ENCODE data around the gene ADGRG6.

Gene ADGRG6

DNA sequence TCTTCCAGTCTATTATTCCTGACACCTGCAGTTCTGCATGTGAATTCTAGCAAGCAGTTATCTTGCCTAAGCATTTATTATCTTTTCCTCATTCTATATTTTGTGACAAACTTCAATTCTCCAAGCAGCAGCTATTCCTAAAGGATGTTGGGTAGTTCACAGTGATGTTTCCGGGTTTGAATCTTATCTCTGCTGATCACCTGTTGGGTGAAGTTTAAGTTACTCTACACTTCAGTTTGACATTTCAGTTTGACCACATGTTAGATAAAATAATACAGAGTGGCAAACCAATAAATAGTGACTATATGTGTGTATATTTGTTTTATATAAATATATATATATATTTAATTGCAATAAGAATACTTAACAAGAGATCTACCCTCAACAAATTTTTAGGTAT lies 168.6 kb downstream of the ADGRG6 start:
- no peak for DNase-seq (ENCODE audit: extremely low spot score)
- ChIA-PET POLR2A (no interaction called here), CTCF (interaction anchor here (1.5 kb wide), 1 partner anchor 12 kb away, joined by 3 read pairs; no protein-coding TSS in a partner anchor)
- TF ChIP-seq, protein P1, sequence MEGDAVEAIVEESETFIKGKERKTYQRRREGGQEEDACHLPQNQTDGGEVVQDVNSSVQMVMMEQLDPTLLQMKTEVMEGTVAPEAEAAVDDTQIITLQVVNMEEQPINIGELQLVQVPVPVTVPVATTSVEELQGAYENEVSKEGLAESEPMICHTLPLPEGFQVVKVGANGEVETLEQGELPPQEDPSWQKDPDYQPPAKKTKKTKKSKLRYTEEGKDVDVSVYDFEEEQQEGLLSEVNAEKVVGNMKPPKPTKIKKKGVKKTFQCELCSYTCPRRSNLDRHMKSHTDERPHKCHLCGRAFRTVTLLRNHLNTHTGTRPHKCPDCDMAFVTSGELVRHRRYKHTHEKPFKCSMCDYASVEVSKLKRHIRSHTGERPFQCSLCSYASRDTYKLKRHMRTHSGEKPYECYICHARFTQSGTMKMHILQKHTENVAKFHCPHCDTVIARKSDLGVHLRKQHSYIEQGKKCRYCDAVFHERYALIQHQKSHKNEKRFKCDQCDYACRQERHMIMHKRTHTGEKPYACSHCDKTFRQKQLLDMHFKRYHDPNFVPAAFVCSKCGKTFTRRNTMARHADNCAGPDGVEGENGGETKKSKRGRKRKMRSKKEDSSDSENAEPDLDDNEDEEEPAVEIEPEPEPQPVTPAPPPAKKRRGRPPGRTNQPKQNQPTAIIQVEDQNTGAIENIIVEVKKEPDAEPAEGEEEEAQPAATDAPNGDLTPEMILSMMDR (IDR thresholded peaks at IDR 0.05; ENCODE audit: control extremely low read depth, extremely low read depth, low read depth, missing control alignments) = no peak

DNA sequence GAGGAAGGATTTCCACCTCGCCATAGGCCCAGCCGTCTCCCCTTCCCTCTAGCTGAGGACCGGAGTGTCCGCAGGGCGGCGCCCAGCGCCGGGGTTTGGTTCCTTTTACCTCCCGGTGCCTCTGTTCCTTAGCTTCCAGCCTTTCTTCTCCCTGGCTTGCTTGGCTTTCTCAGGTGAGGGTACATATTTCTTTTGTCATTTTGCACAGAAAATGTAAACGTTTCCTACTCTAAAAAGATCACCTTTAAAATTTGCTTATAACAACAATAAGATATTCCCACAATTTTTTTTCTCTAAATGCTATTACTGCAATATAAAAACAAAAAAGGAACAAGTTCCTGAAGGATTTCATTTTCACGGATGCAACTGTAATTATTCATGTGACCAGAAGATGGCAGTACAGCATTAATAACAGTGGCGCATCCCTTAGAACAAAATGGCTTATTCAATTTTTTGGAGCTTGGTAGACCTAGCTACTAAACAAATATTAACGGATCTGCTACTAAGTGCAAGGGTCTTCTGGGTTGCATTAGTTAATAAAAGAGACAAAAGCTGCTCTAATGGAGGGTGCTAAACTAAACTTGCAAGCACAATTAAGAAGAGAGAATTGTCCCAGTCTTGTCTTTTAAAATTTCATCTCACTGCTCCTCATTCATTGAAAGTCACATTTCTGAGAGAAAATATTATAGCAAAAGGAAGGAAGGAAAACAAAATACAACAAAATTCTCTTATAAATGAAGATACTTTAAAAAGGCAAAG lies 172.9 kb downstream of the ADGRG6 start:
- POLR2A ChIA-PET = no interaction called here
- TF ChIP-seq, protein P1 (IDR thresholded peaks at IDR 0.05; ENCODE audit: control extremely low read depth, extremely low read depth, low read depth, missing control alignments) = peak; percentile 78
- CTCF ChIA-PET = interaction anchor here (0.6 to 5.3 kb wide), 35 partner anchors 8 to 1614 kb away, joined by 3 to 43 read pairs (median 4); partner anchors contain the start of gene VTA1
- peak; percentile 38 for DNase-seq (ENCODE audit: extremely low spot score)

GRCh38 chr6:142476452-142476851 lies 174.6 kb downstream of the ADGRG6 start:
- ChIA-PET POLR2A (no interaction called here), CTCF (interaction anchor here (1.8 to 5.3 kb wide), 4 partner anchors 11 to 951 kb away, joined by 5 to 43 read pairs (median 10); no protein-coding TSS in a partner anchor)
- TF ChIP-seq, protein P1 (IDR thresholded peaks at IDR 0.05; ENCODE audit: control extremely low read depth, extremely low read depth, low read depth, missing control alignments) = no peak
- no peak for DNase-seq (ENCODE audit: extremely low spot score)

GRCh38 chr6:142478117-142478516 lies 176.3 kb downstream of the ADGRG6 start:
- no peak for DNase-seq (ENCODE audit: extremely low spot score)
- ChIA-PET CTCF (interaction anchor here (0.7 to 5.3 kb wide), 4 partner anchors 10 to 949 kb away, joined by 3 to 43 read pairs (median 4); partner anchors contain the start of genes NMBR and VTA1), POLR2A (no interaction called here)
- TF ChIP-seq, protein P1 (IDR thresholded peaks at IDR 0.05; ENCODE audit: control extremely low read depth, extremely low read depth, low read depth, missing control alignments) = no peak

DNA sequence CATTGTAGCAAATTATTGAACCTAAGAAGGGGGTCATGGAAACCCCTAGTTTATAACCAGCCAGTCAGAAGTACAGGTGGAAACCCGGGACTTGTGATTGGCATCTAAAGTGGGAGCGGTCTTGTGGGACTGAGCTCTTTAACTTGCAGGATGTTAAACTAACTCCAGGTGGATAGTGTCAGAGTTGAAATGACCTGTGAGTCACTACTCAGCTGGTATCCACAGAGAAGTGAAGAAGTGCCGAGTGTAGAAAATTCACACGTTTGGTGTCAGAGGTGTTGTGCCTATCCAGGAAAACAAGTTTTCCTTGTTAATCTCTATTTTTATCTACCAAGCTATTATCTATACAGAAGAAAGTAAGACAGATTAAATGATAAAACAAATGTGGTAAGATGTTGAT lies 179.7 kb downstream of the ADGRG6 start:
- CTCF ChIA-PET = interaction anchor here (0.8 to 1.2 kb wide), 2 partner anchors 8 to 1136 kb away, joined by 3 read pairs; no protein-coding TSS in a partner anchor
- TF ChIP-seq, protein P1 (IDR thresholded peaks at IDR 0.05; ENCODE audit: control extremely low read depth, extremely low read depth, low read depth, missing control alignments) = no peak
- no peak for DNase-seq (ENCODE audit: extremely low spot score)
- POLR2A ChIA-PET = no interaction called here

GRCh38 chr6:142482249-142482648 lies 180.4 kb downstream of the ADGRG6 start:
- POLR2A ChIA-PET = no interaction called here
- no peak for DNase-seq (ENCODE audit: extremely low spot score)
- TF ChIP-seq, protein P1 (IDR thresholded peaks at IDR 0.05; ENCODE audit: control extremely low read depth, extremely low read depth, low read depth, missing control alignments) = no peak
- CTCF ChIA-PET = interaction anchor here (0.8 to 1.3 kb wide), 4 partner anchors 9 to 1135 kb away, joined by 3 read pairs; no protein-coding TSS in a partner anchor

Data from GM10248 (cell line).